Measurements from ENCODE around the gene ITGA1.

Gene ITGA1

DNA sequence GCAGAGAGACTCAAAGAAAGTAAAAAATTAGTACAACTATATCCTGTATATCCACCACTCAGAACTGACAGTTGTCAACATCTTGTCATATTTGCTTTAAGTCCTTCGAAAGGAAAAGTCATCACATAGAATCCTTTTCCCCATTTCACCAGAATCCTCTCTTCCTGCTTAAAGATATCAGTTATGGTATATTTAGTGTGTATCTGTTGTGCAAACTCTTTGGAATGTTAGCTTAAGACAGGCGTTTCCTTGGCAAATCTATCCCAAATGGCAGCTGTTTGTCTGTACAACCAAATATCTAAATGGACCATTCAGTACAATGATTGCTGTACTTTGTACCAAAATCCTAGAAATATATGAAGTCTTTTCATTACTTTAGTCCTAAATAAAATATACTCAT, 98.5 kb downstream of the ITGA1 start:
- H3K4me3 ChIP-seq (replicated peaks; ENCODE audit: low read depth, low read length): no peak overlapping the region
- no peak for DNase-seq (ENCODE audit: low read depth)
- no peak for TF ChIP-seq CTCF (IDR thresholded peaks at IDR 0.05; ENCODE audit: low read length, missing control alignments)

DNA sequence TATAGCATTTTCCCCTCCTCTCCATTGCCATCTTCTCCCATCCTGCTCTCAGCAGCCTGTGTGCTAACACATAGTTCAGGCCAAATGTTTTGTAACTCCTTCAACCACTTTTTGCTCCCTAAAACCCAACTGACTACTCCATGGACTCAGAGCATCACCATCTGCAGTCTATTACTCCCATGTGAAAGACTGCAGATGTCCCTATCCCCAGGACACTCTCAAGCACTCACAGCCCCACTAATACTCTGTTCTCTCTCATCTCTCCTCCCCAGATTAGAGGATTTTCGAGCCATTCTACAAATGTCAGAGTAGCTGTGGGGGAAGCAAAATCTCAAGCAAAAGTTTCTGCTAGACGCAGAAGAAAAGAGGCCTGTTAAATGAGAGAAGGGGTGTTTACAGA, 99.3 kb downstream of the ITGA1 start:
- TF ChIP-seq CTCF (IDR thresholded peaks at IDR 0.05; ENCODE audit: low read length, missing control alignments): no peak
- H3K4me3 ChIP-seq (replicated peaks; ENCODE audit: low read depth, low read length): no peak overlapping the region

GRCh38 chr5:52888363-52888762, 100.6 kb downstream of the ITGA1 start:
- TF ChIP-seq CTCF (IDR thresholded peaks at IDR 0.05; ENCODE audit: low read length, missing control alignments): no peak
- no peak overlapping the region for H3K4me3 ChIP-seq (replicated peaks; ENCODE audit: low read depth, low read length)
- no peak for DNase-seq (ENCODE audit: low read depth)

More for the DNA sequence above, 99.3 kb downstream of the ITGA1 start:
- DNase-seq (ENCODE audit: low read depth): no peak

DNA sequence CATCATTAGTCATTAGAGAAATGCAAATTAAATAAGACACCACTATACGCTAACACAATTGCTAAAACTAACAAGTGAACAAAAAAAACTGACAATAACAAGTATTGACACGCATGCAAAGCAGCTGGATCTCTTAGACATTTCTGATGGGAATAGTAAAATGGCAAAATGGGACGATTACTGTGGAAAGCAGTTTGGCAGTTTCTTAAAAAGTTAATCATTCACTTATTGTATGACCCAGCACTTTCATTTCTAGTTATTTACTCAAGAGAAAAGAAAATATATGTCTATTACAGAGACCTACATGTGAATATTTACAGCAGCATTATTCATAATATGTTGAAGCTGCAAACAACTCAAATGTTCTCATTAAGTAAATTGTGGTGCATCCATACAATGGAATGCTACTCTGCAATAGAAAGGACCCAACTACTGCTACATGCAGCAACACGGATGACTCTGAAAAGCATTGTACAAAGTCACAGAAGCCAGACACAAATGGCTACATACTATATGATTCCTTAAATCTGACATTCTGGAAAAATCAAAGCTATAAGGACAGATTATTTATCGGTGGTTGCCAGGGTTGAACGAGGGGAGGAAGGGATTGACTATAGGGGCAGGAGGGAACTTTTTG, 104.6 kb downstream of the ITGA1 start:
- no peak for DNase-seq (ENCODE audit: low read depth)
- no peak for TF ChIP-seq CTCF (IDR thresholded peaks at IDR 0.05; ENCODE audit: low read length, missing control alignments)
- no peak overlapping the region for H3K4me3 ChIP-seq (replicated peaks; ENCODE audit: low read depth, low read length)

- TF ChIP-seq CTCF (IDR thresholded peaks at IDR 0.05; ENCODE audit: low read length, missing control alignments): no peak
- H3K4me3 ChIP-seq (replicated peaks; ENCODE audit: low read depth, low read length): no peak overlapping the region
- DNase-seq (ENCODE audit: low read depth): peak; percentile 82
Observed at GRCh38 chr5:52893105-52893504, 105.4 kb downstream of the ITGA1 start.

DNA sequence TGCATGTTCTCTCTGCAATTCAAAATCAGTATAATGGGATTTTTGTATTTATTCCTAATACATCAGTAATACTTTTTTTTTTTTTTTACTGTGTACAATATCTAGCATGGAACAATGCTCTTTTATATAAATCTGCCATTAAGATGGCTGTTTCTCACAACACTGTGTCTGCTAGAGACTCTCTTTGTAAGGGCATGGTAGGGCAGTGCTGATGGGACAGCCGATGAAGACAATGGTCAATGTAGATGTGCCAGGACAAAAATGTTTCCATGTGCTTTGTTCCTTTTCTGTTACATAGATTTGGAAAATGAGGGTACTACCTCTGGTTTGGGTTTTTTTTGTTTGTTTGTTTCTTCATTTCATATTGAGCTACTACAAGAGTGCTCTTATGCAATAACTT, 106.1 kb downstream of the ITGA1 start:
- no peak for TF ChIP-seq CTCF (IDR thresholded peaks at IDR 0.05; ENCODE audit: low read length, missing control alignments)
- no peak for DNase-seq (ENCODE audit: low read depth)
- no peak overlapping the region for H3K4me3 ChIP-seq (replicated peaks; ENCODE audit: low read depth, low read length)

DNA sequence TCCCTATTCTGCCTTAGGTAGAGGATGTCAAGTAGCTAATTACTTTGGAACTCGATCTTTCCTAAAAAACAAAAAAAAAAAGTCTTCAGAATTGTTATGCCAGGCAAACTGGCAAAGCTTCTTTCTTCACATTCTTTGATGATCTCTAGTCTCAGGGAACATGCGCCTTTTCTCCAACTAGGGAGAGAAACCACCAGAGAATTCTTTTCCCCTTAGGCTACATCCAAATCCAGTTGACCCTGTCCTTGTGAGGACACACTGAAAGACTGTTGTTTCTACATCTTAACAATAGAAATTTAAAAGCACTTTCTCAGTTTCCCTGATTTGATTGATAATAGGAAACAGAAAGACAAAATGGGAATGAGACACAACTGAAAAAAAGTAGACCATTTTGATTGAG, 106.7 kb downstream of the ITGA1 start:
- H3K4me3 ChIP-seq (replicated peaks; ENCODE audit: low read depth, low read length): no peak overlapping the region
- DNase-seq (ENCODE audit: low read depth): no peak
- no peak for TF ChIP-seq CTCF (IDR thresholded peaks at IDR 0.05; ENCODE audit: low read length, missing control alignments)
